ENCODE measurements around the gene CFAP410. TPM values are rescaled to one million over a fixed set of nuclear protein-coding genes. Genes with fewer than 3 reads are reported as not detected.
"Not testable (repeated sequence)": the region's sequence is repeated elsewhere in the genome, so short reads cannot be mapped to it uniquely, and the experiment has no call there.

CFAP410 gene
- total and polyA plus RNA-seq, 2 donors (not counting 3 experiments of a cell fraction or from before 2014, with no cell fraction given), result 7.2 to 12.2 TPM

DNA sequence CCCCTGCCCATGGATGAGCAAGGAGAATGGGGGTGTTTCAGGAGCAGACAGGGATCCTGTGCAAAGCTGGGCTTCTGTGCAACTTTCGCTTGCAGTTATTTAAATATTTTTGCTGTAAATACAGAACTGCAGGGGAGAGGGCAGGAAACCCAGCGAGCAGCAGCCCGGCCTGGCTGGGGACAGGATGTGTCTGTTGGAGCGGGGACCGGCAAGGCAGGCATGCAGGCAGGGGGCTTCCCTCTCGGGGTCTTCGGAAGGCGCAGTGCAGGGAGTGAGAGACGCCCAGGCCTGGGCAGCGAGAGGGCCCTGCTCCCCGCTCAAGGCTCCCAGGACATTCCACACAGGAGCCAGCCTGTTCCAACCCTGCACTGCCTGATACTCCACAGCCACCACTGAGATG, 55.2 kb downstream of the CFAP410 start:
- Histone ChIP-seq H3K27me3 (ENCODE audit: control insufficient read depth in 2 of 2, insufficient read depth in 2 of 2, low read length in 2 of 2) (peaks cover 0 to 3% of the 10 kb centered on the region in 2 experiments), H3K9me3 (replicated peaks; ENCODE audit: control insufficient read depth, insufficient read depth, low read length) (no peaks in the 10 kb centered on the region), H4K20me1 (replicated peaks; ENCODE audit: control insufficient read depth, extremely low read depth, insufficient read depth, low read length) (no peaks in the 10 kb centered on the region), H3K4me2 (ENCODE audit: insufficient read depth, low read length) (no peak overlapping the region), H3K79me2 (ENCODE audit: control insufficient read depth, insufficient read depth, low read length) (no peaks in the 10 kb centered on the region), H3K4me1 (ENCODE audit: control insufficient read depth, extremely low read depth, insufficient read depth, low read length) (no peaks in the 10 kb centered on the region), H3K36me3 (ENCODE audit: control insufficient read depth in 2 of 2, extremely low read depth in 1 of 2, insufficient read depth in 2 of 2, low read length in 2 of 2) (no peaks in the 10 kb centered on the region), H3K9me1 (replicated peaks; ENCODE audit: control insufficient read depth, extremely low read depth, insufficient read depth, low read length) (no peaks in the 10 kb centered on the region), H3K27ac (ENCODE audit: insufficient read depth, low read depth, low read length) (no peak overlapping the region), H3K4me3 (replicated peaks in 1 of 3; ENCODE audit: insufficient read depth in 1 of 3, low read depth in 1 of 3, low read length in 3 of 3) (no peak overlapping the region), H3K9ac (replicated peaks; ENCODE audit: extremely low read depth, insufficient read depth, low read length) (no peak overlapping the region), H2AFZ (ENCODE audit: low read depth, low read length) (no peak overlapping the region)
- DNase-seq (ENCODE audit: low read depth, low spot score) (no peak), FAIRE-seq (no peak)
- CTCF ChIA-PET, result no interaction called here
- intact Hi-C loops (cut with micrococcal nuclease) (no loop called here), dilution Hi-C loops (cut with MboI; ENCODE audit: extremely low pct_ligation_motif_present, low sequenced_read_pairs) (no loop called here)
- TF ChIP-seq JUN (IDR thresholded peaks at IDR 0.05; ENCODE audit: borderline replicate concordance, insufficient read depth, insufficient read length, low read depth) (no peak), MYC (IDR thresholded peaks at IDR 0.05; ENCODE audit: low read depth, low read length) (no peak), FOS (IDR thresholded peaks at IDR 0.05; ENCODE audit: borderline replicate concordance, insufficient read depth, low read length) (no peak), EZH2 (IDR thresholded peaks at IDR 0.05; ENCODE audit: borderline replicate concordance, low read depth, low read length, severe bottlenecking) (no peak)
- TF ChIP-seq, protein P1, sequence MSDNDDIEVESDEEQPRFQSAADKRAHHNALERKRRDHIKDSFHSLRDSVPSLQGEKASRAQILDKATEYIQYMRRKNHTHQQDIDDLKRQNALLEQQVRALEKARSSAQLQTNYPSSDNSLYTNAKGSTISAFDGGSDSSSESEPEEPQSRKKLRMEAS (IDR thresholded peaks at IDR 0.05; ENCODE audit: insufficient read depth, insufficient read length), result no peak
- TF ChIP-seq, protein P2, sequence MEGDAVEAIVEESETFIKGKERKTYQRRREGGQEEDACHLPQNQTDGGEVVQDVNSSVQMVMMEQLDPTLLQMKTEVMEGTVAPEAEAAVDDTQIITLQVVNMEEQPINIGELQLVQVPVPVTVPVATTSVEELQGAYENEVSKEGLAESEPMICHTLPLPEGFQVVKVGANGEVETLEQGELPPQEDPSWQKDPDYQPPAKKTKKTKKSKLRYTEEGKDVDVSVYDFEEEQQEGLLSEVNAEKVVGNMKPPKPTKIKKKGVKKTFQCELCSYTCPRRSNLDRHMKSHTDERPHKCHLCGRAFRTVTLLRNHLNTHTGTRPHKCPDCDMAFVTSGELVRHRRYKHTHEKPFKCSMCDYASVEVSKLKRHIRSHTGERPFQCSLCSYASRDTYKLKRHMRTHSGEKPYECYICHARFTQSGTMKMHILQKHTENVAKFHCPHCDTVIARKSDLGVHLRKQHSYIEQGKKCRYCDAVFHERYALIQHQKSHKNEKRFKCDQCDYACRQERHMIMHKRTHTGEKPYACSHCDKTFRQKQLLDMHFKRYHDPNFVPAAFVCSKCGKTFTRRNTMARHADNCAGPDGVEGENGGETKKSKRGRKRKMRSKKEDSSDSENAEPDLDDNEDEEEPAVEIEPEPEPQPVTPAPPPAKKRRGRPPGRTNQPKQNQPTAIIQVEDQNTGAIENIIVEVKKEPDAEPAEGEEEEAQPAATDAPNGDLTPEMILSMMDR (IDR thresholded peaks at IDR 0.05; ENCODE audit: extremely low read depth in 1 of 2, insufficient read depth in 1 of 2, low read depth in 1 of 2, low read length in 2 of 2), result no peak
- POLR2A ChIA-PET, result interaction anchor here (0.6 kb wide), 1 partner anchor 14 kb away, joined by 3 read pairs; no protein-coding TSS in a partner anchor
- BruUV-seq (replicated peaks), result no TSS peak

DNA sequence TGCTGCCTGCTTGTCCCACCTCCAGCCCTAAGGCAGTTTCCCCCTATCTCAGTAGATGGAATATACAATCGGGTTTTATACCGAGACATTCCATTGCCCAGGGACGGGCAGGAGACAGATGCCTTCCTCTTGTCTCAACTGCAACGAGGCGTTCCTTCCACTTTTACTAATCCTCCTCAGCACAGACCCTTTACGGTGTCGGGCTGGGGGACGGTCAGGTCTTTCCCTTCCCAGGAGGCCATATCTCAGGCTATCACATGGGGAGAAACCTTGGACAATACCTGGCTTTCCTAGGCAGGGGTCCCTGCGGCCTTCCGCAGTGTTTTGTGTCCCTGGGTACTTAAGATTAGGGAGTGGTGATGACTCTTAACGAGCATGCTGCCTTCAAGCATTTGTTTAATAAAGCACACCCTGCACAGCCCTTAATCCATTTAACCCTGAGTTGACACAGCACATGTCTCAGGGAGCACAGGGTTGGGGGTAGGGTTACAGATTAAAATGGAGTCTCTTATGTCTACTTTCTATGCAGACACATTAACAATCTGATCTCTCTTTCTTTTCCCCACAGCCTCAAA, 55.9 kb downstream of the CFAP410 start:
- H3K27me3 ChIP-seq (ENCODE audit: control insufficient read depth in 2 of 2, insufficient read depth in 2 of 2, low read length in 2 of 2); dilution Hi-C loops (cut with MboI; ENCODE audit: extremely low pct_ligation_motif_present, low sequenced_read_pairs); intact Hi-C loops (cut with micrococcal nuclease); H3K9ac ChIP-seq (replicated peaks; ENCODE audit: extremely low read depth, insufficient read depth, low read length); H3K4me3 ChIP-seq (replicated peaks in 1 of 3; ENCODE audit: insufficient read depth in 1 of 3, low read depth in 1 of 3, low read length in 3 of 3); H3K4me1 ChIP-seq (ENCODE audit: control insufficient read depth, extremely low read depth, insufficient read depth, low read length); CTCF ChIA-PET; H3K4me2 ChIP-seq (ENCODE audit: insufficient read depth, low read length); BruUV-seq (replicated peaks); H3K9me1 ChIP-seq (replicated peaks; ENCODE audit: control insufficient read depth, extremely low read depth, insufficient read depth, low read length); DNase-seq (ENCODE audit: low read depth, low spot score); H3K27ac ChIP-seq (ENCODE audit: insufficient read depth, low read depth, low read length); H2AFZ ChIP-seq (ENCODE audit: low read depth, low read length); H3K36me3 ChIP-seq (ENCODE audit: control insufficient read depth in 2 of 2, extremely low read depth in 1 of 2, insufficient read depth in 2 of 2, low read length in 2 of 2); H4K20me1 ChIP-seq (replicated peaks; ENCODE audit: control insufficient read depth, extremely low read depth, insufficient read depth, low read length); FAIRE-seq; H3K79me2 ChIP-seq (ENCODE audit: control insufficient read depth, insufficient read depth, low read length); H3K9me3 ChIP-seq (replicated peaks; ENCODE audit: control insufficient read depth, insufficient read depth, low read length): not testable (repeated sequence)
- POLR2A ChIA-PET, result interaction anchor here (0.6 kb wide), 1 partner anchor 14 kb away, joined by 3 read pairs; no protein-coding TSS in a partner anchor

All from endothelial cell of umbilical vein (primary cell).